Measurements from ENCODE around the gene CSRP3. TPM values are rescaled to one million over a fixed set of nuclear protein-coding genes. Genes with fewer than 3 reads are reported as not detected.

The CSRP3 gene
- total RNA-seq, 1 donor from 2014 or later: not detected

DNA sequence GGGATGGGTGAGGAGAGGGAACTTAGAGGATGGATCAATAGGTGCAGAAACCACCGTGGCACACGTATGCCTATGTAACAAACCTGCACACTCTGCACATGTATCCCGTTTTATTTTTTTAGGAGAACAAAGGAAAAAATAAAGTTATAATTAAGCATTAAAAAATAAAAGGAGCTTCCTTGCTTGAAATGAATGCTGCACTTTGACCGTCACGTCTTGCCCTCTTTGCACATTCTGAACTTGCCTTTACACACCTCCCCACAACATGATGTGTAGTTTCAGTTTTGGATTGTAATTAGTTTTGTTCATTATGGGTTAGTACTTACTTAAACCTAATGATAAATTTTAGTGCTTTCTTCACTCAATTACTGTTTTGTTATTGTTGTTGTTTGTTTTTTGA is 3.1 kb upstream of the CSRP3 start:
- H3K4me3 ChIP-seq: no peak overlapping the region
- no peaks in the 10 kb centered on the region for H3K36me3 ChIP-seq
- intact Hi-C loops (cut with DNase I): no loop called here
- no peaks in the 10 kb centered on the region for H3K4me1 ChIP-seq
- TF ChIP-seq POLR2AphosphoS5 (IDR thresholded peaks at IDR 0.05; ENCODE audit: insufficient read depth in 1 of 2, low read depth in 1 of 2) (no peak), POLR2A (IDR thresholded peaks at IDR 0.05) (no peak), CTCF (IDR thresholded peaks at IDR 0.05) (no peak)
- H3K27ac ChIP-seq: no peak overlapping the region
- DNase-seq (ENCODE audit: extremely low spot score in 2 of 2): no peak
- H3K27me3 ChIP-seq: no peaks in the 10 kb centered on the region
- no peaks in the 10 kb centered on the region for H3K9me3 ChIP-seq

DNA sequence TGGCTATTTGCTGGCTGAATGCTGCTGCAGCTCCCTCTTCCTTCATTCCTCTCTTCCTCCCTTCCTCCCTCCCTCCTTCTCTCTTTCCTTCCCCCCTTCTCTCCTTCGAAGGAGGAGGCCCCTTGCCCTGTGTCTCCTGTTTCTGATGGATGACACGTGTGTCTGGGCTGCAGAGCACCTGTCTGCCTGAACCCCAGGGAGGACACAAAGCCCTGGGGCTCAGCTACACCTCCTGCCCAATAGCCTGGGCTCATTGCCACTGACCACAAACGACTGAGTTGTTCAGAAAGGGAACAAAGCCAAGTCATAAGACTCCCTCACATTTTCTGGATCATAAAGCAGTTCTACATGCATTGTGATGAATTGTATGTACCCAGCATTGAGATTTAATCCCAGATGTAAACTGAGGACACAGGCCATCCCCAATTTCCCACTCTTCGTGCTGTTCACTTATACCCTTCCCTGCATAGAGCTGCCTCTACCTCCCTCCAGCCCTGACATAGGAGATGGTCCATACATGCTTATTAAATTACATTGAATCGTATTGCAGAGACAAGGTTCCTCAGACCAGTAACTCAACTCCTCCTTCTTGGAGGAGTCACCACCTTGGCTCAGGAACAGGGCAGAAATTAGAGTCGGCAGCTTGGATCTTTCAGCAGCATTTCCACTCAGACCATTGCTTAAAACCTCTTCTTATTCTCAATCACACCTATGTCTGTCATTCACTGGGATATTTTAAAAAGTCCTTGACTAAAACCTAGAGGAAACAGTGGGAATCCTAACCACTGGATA is 1.2 kb downstream of the CSRP3 start:
- DNase-seq (ENCODE audit: extremely low spot score in 2 of 2): no peak
- Histone ChIP-seq H3K9me3 (no peaks in the 10 kb centered on the region), H3K27ac (no peak overlapping the region), H3K27me3 (no peaks in the 10 kb centered on the region), H3K36me3 (no peaks in the 10 kb centered on the region), H3K4me1 (no peaks in the 10 kb centered on the region), H3K4me3 (no peak overlapping the region)
- TF ChIP-seq CTCF (IDR thresholded peaks at IDR 0.05) (no peak), POLR2A (IDR thresholded peaks at IDR 0.05) (no peak), POLR2AphosphoS5 (IDR thresholded peaks at IDR 0.05; ENCODE audit: insufficient read depth in 1 of 2, low read depth in 1 of 2) (no peak)
- intact Hi-C loops (cut with DNase I): no loop called here

- no peak for TF ChIP-seq CTCF (IDR thresholded peaks at IDR 0.05)
- TF ChIP-seq POLR2AphosphoS5 (IDR thresholded peaks at IDR 0.05; ENCODE audit: insufficient read depth in 1 of 2, low read depth in 1 of 2): no peak
- no peak for TF ChIP-seq POLR2A (IDR thresholded peaks at IDR 0.05)
- Histone ChIP-seq H3K27ac (no peak overlapping the region), H3K36me3 (no peaks in the 10 kb centered on the region), H3K9me3 (no peaks in the 10 kb centered on the region), H3K27me3 (no peaks in the 10 kb centered on the region), H3K4me1 (no peaks in the 10 kb centered on the region), H3K4me3 (no peak overlapping the region)
- no peak for DNase-seq (ENCODE audit: extremely low spot score in 2 of 2)
- intact Hi-C loops (cut with DNase I): no loop called here
Observed at GRCh38 chr11:19199771-19200170, 2.0 kb downstream of the CSRP3 start.

DNA sequence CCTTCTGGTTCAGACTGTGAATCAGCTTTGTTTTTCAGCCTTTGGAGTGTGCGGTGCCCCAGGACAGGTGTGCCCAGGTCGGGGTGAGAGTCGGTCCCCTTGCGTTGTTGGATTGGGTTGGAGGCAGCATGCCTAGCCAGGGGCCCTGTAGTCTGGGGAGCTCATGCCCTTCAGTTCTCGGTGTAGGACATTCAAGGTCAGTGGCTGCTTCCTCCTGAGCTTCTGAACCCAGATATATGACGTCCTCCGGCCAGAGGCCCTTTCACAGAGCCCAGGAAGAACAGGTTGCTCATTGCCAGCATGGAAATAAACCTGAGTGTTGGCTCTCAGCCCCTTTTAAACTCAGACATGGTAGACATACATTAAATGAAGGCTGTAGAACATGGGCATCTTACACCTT is 2.7 kb downstream of the CSRP3 start:
- DNase-seq (ENCODE audit: extremely low spot score in 2 of 2): no peak
- H3K27me3 ChIP-seq: no peaks in the 10 kb centered on the region
- intact Hi-C loops (cut with DNase I): no loop called here
- H3K36me3 ChIP-seq: no peaks in the 10 kb centered on the region
- no peak for TF ChIP-seq CTCF (IDR thresholded peaks at IDR 0.05)
- TF ChIP-seq POLR2A (IDR thresholded peaks at IDR 0.05): no peak
- no peak for TF ChIP-seq POLR2AphosphoS5 (IDR thresholded peaks at IDR 0.05; ENCODE audit: insufficient read depth in 1 of 2, low read depth in 1 of 2)
- H3K27ac ChIP-seq: no peak overlapping the region
- H3K4me1 ChIP-seq: no peaks in the 10 kb centered on the region
- H3K9me3 ChIP-seq: no peaks in the 10 kb centered on the region
- no peak overlapping the region for H3K4me3 ChIP-seq

- no peak for DNase-seq (ENCODE audit: extremely low spot score in 2 of 2)
- Histone ChIP-seq H3K4me1 (no peaks in the 10 kb centered on the region), H3K4me3 (no peak overlapping the region), H3K9me3 (no peaks in the 10 kb centered on the region), H3K36me3 (no peaks in the 10 kb centered on the region), H3K27me3 (no peaks in the 10 kb centered on the region), H3K27ac (no peak overlapping the region)
- TF ChIP-seq CTCF (IDR thresholded peaks at IDR 0.05) (no peak), POLR2A (IDR thresholded peaks at IDR 0.05) (no peak), POLR2AphosphoS5 (IDR thresholded peaks at IDR 0.05; ENCODE audit: insufficient read depth in 1 of 2, low read depth in 1 of 2) (no peak)
- intact Hi-C loops (cut with DNase I): no loop called here
Observed at GRCh38 chr11:19196432-19196831, 5.4 kb downstream of the CSRP3 start.
